Left ventricle myocardium inferior (tissue), 1 donor: ENCODE measurements around the gene RALGPS1. TPM values are rescaled to one million over a fixed set of nuclear protein-coding genes. Genes with fewer than 3 reads are reported as not detected.
A peak's percentile ranks its signal among the peaks of the same experiment; 100 is the strongest.

Experiments used
- DNase-seq: peaks from one replicate; pipeline ENCODE4 v3.0.0-alpha.2; 2020
- H3K27ac ChIP-seq: fragments of 200-600 bp; replicated peaks from 2 replicates; pipeline ENCODE4 v1.8.0; 2021
- H3K27me3 ChIP-seq: fragments of 200-600 bp; 2 replicates; pipeline ENCODE4 v1.8.0; 2021; ENCODE audit warnings: low read depth
- H3K36me3 ChIP-seq: fragments of 200-600 bp; 2 replicates; pipeline ENCODE4 v1.8.0; 2021
- H3K4me1 ChIP-seq: fragments of 200-600 bp; 2 replicates; pipeline ENCODE4 v1.8.0; 2021
- H3K4me3 ChIP-seq: fragments of 200-600 bp; 2 replicates; pipeline ENCODE4 v1.8.0; 2021; ENCODE audit warnings: mild to moderate bottlenecking, moderate library complexity
- H3K9me3 ChIP-seq: fragments of 200-600 bp; replicated peaks from 2 replicates; pipeline ENCODE4 v1.8.0; 2021
- intact Hi-C: fragments of 100-400 bp; cut with micrococcal nuclease; formaldehyde crosslinking; loops from one replicate; pipeline ENCODE4 v1.11.0; 2022
- total RNA-seq: library from RNA; stranded (reverse); fragmentation: NEBNext Ultra II Directional; extraction: Animal tissue kit (Norgen Biotek cat#: 25700); gene quantifications from one replicate; pipeline ENCODE4 v1.2.1, GENCODE V29; 2021
- TF ChIP-seq, protein P1 (sequence below): fragments of 200-600 bp; IDR thresholded peaks from 2 replicates; pipeline ENCODE4 v1.8.0; 2021; ENCODE audit warnings: antibody characterized with exemption, mild to moderate bottlenecking, borderline replicate concordance
- donor health status: DM: no; HTN: yes; CAD: no; lungs with severe emphysema.

The RALGPS1 gene
- total RNA-seq, 1 donor from 2014 or later, result 18.9 TPM

DNA sequence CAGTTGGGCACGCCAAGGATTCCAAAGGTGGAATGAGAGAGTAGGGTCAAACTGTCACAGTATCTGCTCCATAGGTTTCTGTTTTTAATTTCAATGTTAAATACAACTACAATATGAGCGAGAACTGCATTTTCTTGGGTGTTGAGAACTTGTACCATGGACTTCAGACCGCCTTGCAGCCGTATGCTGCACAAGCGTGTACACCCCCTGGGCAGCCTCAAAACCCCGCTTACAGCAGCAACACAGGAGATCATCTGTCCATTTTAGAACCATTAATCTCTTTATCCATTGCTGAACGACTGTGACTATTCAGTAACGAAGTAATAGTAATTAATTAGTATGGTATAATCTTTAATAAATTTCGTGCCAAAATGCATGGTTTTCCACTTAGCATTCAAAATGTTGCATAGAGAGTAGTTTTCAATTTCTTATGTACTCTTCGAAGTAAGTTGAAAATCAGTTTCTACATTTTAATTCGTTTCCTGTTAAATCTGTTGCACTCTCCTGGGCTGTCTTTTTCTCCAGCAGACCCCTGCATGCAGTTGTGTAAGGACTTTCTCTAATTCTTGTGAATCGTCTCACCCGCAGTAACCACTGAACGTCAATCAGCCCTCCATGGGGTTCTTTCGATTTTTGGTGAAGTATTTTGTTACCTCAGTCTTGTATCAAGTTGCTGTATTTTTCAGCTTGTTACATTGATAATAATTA is 308.0 kb downstream of the RALGPS1 start:
- H3K36me3 ChIP-seq, result peaks cover 5% of the 10 kb centered on the region
- H3K4me1 ChIP-seq, result peaks cover 23% of the 10 kb centered on the region
- no peak for DNase-seq
- intact Hi-C loops, result loop anchor here (10.0 kb wide), 1 partner anchor 82 kb away; no protein-coding TSS in a partner anchor
- TF ChIP-seq, protein P1, sequence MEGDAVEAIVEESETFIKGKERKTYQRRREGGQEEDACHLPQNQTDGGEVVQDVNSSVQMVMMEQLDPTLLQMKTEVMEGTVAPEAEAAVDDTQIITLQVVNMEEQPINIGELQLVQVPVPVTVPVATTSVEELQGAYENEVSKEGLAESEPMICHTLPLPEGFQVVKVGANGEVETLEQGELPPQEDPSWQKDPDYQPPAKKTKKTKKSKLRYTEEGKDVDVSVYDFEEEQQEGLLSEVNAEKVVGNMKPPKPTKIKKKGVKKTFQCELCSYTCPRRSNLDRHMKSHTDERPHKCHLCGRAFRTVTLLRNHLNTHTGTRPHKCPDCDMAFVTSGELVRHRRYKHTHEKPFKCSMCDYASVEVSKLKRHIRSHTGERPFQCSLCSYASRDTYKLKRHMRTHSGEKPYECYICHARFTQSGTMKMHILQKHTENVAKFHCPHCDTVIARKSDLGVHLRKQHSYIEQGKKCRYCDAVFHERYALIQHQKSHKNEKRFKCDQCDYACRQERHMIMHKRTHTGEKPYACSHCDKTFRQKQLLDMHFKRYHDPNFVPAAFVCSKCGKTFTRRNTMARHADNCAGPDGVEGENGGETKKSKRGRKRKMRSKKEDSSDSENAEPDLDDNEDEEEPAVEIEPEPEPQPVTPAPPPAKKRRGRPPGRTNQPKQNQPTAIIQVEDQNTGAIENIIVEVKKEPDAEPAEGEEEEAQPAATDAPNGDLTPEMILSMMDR, result no peak
- no peaks in the 10 kb centered on the region for H3K9me3 ChIP-seq
- no peak overlapping the region for H3K4me3 ChIP-seq
- H3K27ac ChIP-seq, result no peak overlapping the region
- no peaks in the 10 kb centered on the region for H3K27me3 ChIP-seq

DNA sequence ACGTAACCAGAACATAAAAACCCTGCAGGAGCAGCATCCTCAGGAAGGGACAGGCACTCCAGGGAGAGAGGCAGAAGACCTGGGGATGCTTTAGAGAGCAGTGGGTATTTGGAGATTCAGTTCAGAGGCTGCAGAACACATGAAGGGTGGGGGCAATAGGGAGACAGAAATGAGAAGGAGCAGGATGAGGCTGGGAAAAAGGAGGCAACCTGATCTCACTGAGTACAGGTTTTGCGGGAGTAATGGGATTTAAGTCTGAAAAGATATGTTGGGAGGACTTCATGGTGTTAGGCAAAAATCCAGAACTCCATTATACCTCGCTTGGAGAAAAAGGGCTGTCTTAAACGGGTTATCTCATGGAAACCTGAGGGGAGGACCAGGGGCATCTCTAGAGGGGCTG is 308.7 kb downstream of the RALGPS1 start:
- H3K36me3 ChIP-seq, result peaks cover 5% of the 10 kb centered on the region
- TF ChIP-seq, protein P1, result no peak
- intact Hi-C loops, result loop anchor here (10.0 kb wide), 1 partner anchor 82 kb away; no protein-coding TSS in a partner anchor
- no peak overlapping the region for H3K4me3 ChIP-seq
- DNase-seq, result no peak
- H3K27ac ChIP-seq, result no peak overlapping the region
- no peaks in the 10 kb centered on the region for H3K9me3 ChIP-seq
- peaks cover 23% of the 10 kb centered on the region for H3K4me1 ChIP-seq
- no peaks in the 10 kb centered on the region for H3K27me3 ChIP-seq

DNA sequence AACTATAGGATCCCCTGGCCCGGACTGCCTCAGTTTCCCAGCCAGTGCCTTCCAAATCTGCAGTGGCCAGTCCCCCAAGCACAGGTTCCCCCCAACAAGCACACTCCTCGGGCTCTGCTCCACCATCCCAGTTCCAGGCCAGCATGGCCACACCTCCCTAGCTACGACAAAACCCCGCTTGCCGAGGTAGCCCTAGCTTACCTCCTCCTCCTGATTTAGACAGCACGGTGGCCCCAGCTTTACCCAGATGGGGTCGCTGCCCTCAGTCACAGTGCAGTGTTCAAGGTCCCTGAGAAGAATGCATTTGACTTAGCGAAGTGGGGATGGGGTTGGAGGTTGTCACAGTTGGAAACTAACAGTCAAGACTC is 309.2 kb downstream of the RALGPS1 start:
- no peaks in the 10 kb centered on the region for H3K9me3 ChIP-seq
- peaks cover 3% of the 10 kb centered on the region for H3K36me3 ChIP-seq
- H3K27ac ChIP-seq, result peak overlapping the region; percentile 89
- intact Hi-C loops, result loop anchor here (10.0 kb wide), 1 partner anchor 81 kb away; no protein-coding TSS in a partner anchor
- H3K4me3 ChIP-seq, result peak overlapping the region; percentile 89
- H3K4me1 ChIP-seq, result peaks cover 23% of the 10 kb centered on the region
- no peak for DNase-seq
- TF ChIP-seq, protein P1, result no peak
- no peaks in the 10 kb centered on the region for H3K27me3 ChIP-seq

DNA sequence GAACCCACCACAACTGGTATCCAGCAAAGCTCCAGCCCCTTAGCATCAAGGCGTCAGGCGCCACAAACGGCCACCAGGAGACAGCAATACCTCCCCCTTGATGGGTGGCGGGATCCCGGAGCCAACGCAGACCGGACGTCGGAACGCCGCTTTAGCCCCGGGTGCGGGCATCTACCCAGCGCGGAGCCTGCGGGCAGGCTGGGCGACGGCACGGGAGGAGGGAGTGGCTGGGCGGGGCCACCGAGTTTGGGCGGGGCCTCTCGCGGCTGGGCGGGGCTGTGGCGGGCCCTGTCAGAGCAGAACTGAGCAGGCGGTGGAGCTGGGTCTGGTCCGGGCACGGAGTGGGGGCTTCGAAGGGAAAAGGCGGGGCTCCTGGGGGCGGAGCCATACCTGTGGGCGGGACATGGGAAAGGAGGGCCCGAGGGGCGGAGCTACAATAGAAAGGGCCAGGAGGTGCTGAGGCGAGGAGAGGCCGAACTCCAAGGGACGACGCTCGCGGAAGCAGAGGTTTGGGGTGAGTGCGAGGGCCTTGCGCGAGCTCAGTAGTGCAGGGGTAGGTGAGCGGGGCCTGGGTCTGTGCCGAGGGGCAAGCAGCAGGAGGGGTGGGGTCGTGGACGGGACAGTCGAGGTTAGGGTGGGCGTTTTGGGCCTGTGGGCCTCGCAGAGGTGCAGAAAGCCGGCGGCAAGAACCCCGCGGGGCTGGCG is 309.7 kb downstream of the RALGPS1 start:
- Histone ChIP-seq H3K27ac (peak overlapping the region; percentile 89), H3K4me3 (peak overlapping the region; percentile 89), H3K36me3 (no peaks in the 10 kb centered on the region), H3K9me3 (no peaks in the 10 kb centered on the region), H3K4me1 (peaks cover 23% of the 10 kb centered on the region), H3K27me3 (no peaks in the 10 kb centered on the region)
- peak; percentile 91 for DNase-seq
- TF ChIP-seq, protein P1, result peak; percentile 40
- intact Hi-C loops, result loop anchor here (10.0 kb wide), 1 partner anchor 80 kb away; no protein-coding TSS in a partner anchor

DNA sequence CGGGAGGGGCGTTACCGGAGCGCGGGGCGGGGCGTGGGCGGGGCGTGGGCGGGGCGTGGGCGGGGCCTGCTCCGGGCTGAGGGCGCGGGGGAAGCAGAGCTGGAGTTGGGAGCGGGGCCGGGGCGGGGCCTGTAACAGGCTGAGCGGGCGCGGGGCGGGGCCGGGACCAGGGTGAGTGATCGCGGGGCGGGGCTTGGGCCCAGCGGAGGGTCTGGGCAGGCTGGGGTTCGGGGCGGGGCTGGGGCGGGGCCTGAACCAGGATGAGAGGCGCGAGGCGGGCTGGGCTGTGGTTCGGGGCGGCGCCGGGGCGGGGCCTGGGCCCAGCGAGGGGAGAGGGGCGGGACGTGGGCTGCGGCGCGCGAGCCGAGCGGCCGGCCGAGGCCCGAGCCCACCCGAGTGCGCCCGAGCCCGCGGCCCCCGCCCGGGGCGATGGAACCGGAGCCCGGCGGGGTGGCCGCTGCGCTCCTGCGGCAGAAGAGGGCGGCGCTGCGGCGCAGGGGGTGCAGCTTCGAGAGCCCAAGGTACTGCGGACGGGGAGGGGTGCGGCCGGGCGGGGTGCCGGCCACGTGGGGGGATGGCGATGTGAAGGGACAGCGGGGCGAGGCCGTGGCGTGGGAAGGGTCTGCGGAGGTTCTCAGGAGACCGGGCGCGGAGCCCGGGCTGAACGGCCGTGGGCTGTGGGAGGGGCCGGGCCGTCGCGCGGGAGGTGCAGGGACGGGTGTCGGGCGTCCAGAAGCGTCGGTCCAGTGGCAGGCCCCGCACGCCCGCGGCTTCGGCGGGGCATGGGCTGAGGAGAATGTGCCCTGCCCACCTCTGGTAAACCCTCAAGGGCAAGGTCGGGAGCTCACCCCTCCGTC is 310.5 kb downstream of the RALGPS1 start:
- H3K27ac ChIP-seq, result peak overlapping the region; percentile 89
- peak; percentile 99 for DNase-seq
- no peaks in the 10 kb centered on the region for H3K36me3 ChIP-seq
- H3K9me3 ChIP-seq, result no peaks in the 10 kb centered on the region
- TF ChIP-seq, protein P1, result no peak
- intact Hi-C loops, result loop anchor here (10.0 kb wide), 1 partner anchor 80 kb away; no protein-coding TSS in a partner anchor
- no peaks in the 10 kb centered on the region for H3K27me3 ChIP-seq
- H3K4me3 ChIP-seq, result peak overlapping the region; percentile 89
- H3K4me1 ChIP-seq, result peaks cover 23% of the 10 kb centered on the region
